HCT116 (cell line): ENCODE results near the gene CERK.

Source experiments
- CTCF ChIP-seq, 3 experiments: fragments of 200-600 bp in 1 of 3; sonication (generic) in 1 of 3; IDR thresholded peaks in 2 of 3; conservative IDR thresholded peaks in 1 of 3; 2 replicates each; pipeline ENCODE4 v1.5.1; 2012 to 2017; ENCODE audit warnings: low read depth in 2 of 3, low read length in 2 of 3, antibody characterized with exemption in 1 of 3, borderline replicate concordance in 1 of 3, control low read depth in 1 of 3, mild to moderate bottlenecking in 1 of 3, mixed read lengths in 1 of 3, mixed run types in 1 of 3, moderate library complexity in 1 of 3; ENCODE audit not compliant: insufficient read depth in 1 of 3
- EZH2 ChIP-seq: fragments of 200-600 bp; sonication (generic); IDR thresholded peaks from 2 replicates; pipeline ENCODE4 v1.6.1; 2017; ENCODE audit warnings: antibody characterized with exemption, mixed run types
- POLR2A ChIP-seq: IDR thresholded peaks from 2 replicates; pipeline ENCODE4 v1.7.0; 2011; ENCODE audit warnings: borderline replicate concordance; ENCODE audit not compliant: insufficient read depth, insufficient read length; ENCODE audit errors: extremely low read depth
- POLR2AphosphoS5 ChIP-seq: IDR thresholded peaks from 2 replicates; pipeline ENCODE4 v1.6.1; 2011; ENCODE audit warnings: mild to moderate bottlenecking, low read depth, low read length, moderate library complexity
- RAD21 ChIP-seq: IDR thresholded peaks from 2 replicates; pipeline ENCODE4 v1.6.1; 2012; ENCODE audit warnings: low read depth, mild to moderate bottlenecking
- SP1 ChIP-seq: IDR thresholded peaks from 2 replicates; pipeline ENCODE4 v1.6.1; 2012; ENCODE audit warnings: low read depth
- SRF ChIP-seq: IDR thresholded peaks from 2 replicates; pipeline ENCODE4 v1.6.1; 2012; ENCODE audit warnings: low read depth
- YY1 ChIP-seq: IDR thresholded peaks from 2 replicates; pipeline ENCODE4 v1.6.1; 2011; ENCODE audit warnings: low read length, low read depth, moderate library complexity, mild to moderate bottlenecking; ENCODE audit not compliant: insufficient replicate concordance; ENCODE audit errors: extremely low read depth
- ZFX ChIP-seq: fragments of 450-650 bp; IDR thresholded peaks from 2 replicates; pipeline ENCODE4 v1.6.1; 2017
- ZNF274 ChIP-seq: fragments of 200-500 bp; sonication (Bioruptor generic); IDR thresholded peaks from 2 replicates; pipeline ENCODE4 v1.6.1; 2014; ENCODE audit warnings: mild to moderate bottlenecking, low read depth, low read length, inconsistent platforms

- TF ChIP-seq SRF (no peak), CTCF (IDR thresholded peaks at IDR 0.05 in 2 of 3, conservative IDR thresholded peaks at IDR 0.05 in 1 of 3; ENCODE audit: borderline replicate concordance in 1 of 3, insufficient read depth in 1 of 3, low read depth in 2 of 3, low read length in 2 of 3) (no peak), POLR2A (no peak), POLR2AphosphoS5 (no peak), YY1 (no peak), ZNF274 (no peak), EZH2 (no peak), ZFX (no peak), SP1 (no peak), RAD21 (no peak)
Observed at GRCh38 chr22:46719921-46720320, 18.1 kb downstream of the CERK start.
